Endothelial cell of umbilical vein (primary cell): ENCODE data around the gene EXOC6B. TPM values are rescaled to one million over a fixed set of nuclear protein-coding genes. Genes with fewer than 3 reads are reported as not detected.
A peak's percentile ranks its signal among the peaks of the same experiment; 100 is the strongest.

Experiments used
- BruUV-seq: library from RNA; stranded (reverse); fragments of 400-500 nt; replicated peaks from 2 replicates; lab custom pipeline; 2021; lab: Mats Ljungman, UMichigan
- CTCF ChIA-PET: fragments of 300-600, 350-600 bp; sonication (Branson Sonifier 250); formaldehyde crosslinking; loops from one replicate; lab custom pipeline; 2021; ENCODE audit warnings: antibody characterized with exemption, inconsistent platforms; lab: Charles Lee
- POLR2A ChIA-PET: fragments of 300-600, 350-600 bp; sonication (Branson Sonifier 250); formaldehyde crosslinking; loops from one replicate; lab custom pipeline; 2021; ENCODE audit warnings: antibody characterized with exemption, inconsistent platforms; lab: Charles Lee
- DNase-seq: peaks from one replicate; pipeline ENCODE4 v3.0.0-alpha.2; 2011; ENCODE audit warnings: low read depth, low spot score
- FAIRE-seq: peaks from 2 replicates; lab custom pipeline; 2011; peaks lifted over from hg19 to GRCh38; lab: Jason Lieb, UNC
- H2AFZ ChIP-seq: 2 replicates; pipeline ENCODE4 v1.6.0; 2012; ENCODE audit warnings: low read depth, low read length, control low read depth, inconsistent platforms
- H3K27ac ChIP-seq: 2 replicates; pipeline ENCODE4 v1.5.1; 2011; ENCODE audit warnings: low read depth, mild to moderate bottlenecking, control low read depth, low read length, moderate library complexity; ENCODE audit not compliant: insufficient read depth
- H3K27me3 ChIP-seq, 2 experiments: 2 replicates each; pipeline versions ENCODE4 v1.6.0 to v1.6.1; 2011; ENCODE audit warnings: low read length in 2 of 2, mixed read lengths in 1 of 2; ENCODE audit not compliant: control insufficient read depth in 2 of 2, insufficient read depth in 2 of 2
- H3K36me3 ChIP-seq, 2 experiments: 2 replicates in 1 of 2; 3 replicates in 1 of 2; pipeline ENCODE4 v1.5.1; 2011; ENCODE audit warnings: low read length in 2 of 2, mild to moderate bottlenecking in 1 of 2, moderate library complexity in 1 of 2; ENCODE audit not compliant: control insufficient read depth in 2 of 2, insufficient read depth in 2 of 2; ENCODE audit errors: extremely low read depth in 1 of 2
- H3K4me1 ChIP-seq: 3 replicates; pipeline ENCODE4 v1.5.1; 2011; ENCODE audit warnings: mild to moderate bottlenecking, low read length; ENCODE audit not compliant: control insufficient read depth, insufficient read depth; ENCODE audit errors: extremely low read depth
- H3K4me2 ChIP-seq: 2 replicates; pipeline ENCODE4 v1.6.1; 2011; ENCODE audit warnings: low read length, control low read depth, mixed read lengths; ENCODE audit not compliant: insufficient read depth
- H3K4me3 ChIP-seq, 3 experiments: fragments of 200-600 bp in 1 of 3; sonication (generic), shearing (Covaris generic) in 1 of 3; replicated peaks in 1 of 3; 2 replicates each; pipeline ENCODE4 v1.5.1; 2011 to 2016; ENCODE audit warnings: control low read depth in 3 of 3, low read length in 3 of 3, mild to moderate bottlenecking in 2 of 3, inconsistent platforms in 1 of 3, low read depth in 1 of 3, moderate library complexity in 1 of 3; ENCODE audit not compliant: insufficient read depth in 1 of 3
- H3K79me2 ChIP-seq: 2 replicates; pipeline ENCODE4 v1.6.0; 2012; ENCODE audit warnings: low read length, inconsistent platforms; ENCODE audit not compliant: control insufficient read depth, insufficient read depth
- H3K9ac ChIP-seq: replicated peaks from 2 replicates; pipeline ENCODE3; 2011; ENCODE audit warnings: low read length, control low read depth; ENCODE audit not compliant: insufficient read depth; ENCODE audit errors: extremely low read depth
- H3K9me1 ChIP-seq: replicated peaks from 3 replicates; pipeline ENCODE4 v1.6.0; 2011; ENCODE audit warnings: mild to moderate bottlenecking, low read length; ENCODE audit not compliant: control insufficient read depth, insufficient read depth; ENCODE audit errors: extremely low read depth
- H3K9me3 ChIP-seq: replicated peaks from 2 replicates; pipeline ENCODE4 v1.5.1; 2012; ENCODE audit warnings: low read length, inconsistent platforms; ENCODE audit not compliant: control insufficient read depth, insufficient read depth
- H4K20me1 ChIP-seq: replicated peaks from 2 replicates; pipeline ENCODE3; 2011; ENCODE audit warnings: mild to moderate bottlenecking, low read length; ENCODE audit not compliant: control insufficient read depth, insufficient read depth; ENCODE audit errors: extremely low read depth
- CTCF ChIP-seq, 2 donors: IDR thresholded peaks; 1 replicate in 1 of 2; 2 replicates in 1 of 2; pipeline ENCODE4 v1.5.1; 2011; ENCODE audit warnings: low read length in 2 of 2, mild to moderate bottlenecking in 2 of 2, moderate library complexity in 2 of 2, control low read depth in 1 of 2, inconsistent platforms in 1 of 2, low read depth in 1 of 2; ENCODE audit not compliant: insufficient read depth in 1 of 2; ENCODE audit errors: extremely low read depth in 1 of 2
- EZH2 ChIP-seq: IDR thresholded peaks from 2 replicates; pipeline ENCODE4 v1.6.1; 2012; ENCODE audit warnings: borderline replicate concordance, low read depth, mild to moderate bottlenecking, moderate library complexity, low read length, inconsistent platforms; ENCODE audit not compliant: severe bottlenecking
- FOS ChIP-seq: IDR thresholded peaks from 2 replicates; pipeline ENCODE4 v1.6.1; 2011; ENCODE audit warnings: mild to moderate bottlenecking, low read length, moderate library complexity, borderline replicate concordance; ENCODE audit not compliant: insufficient read depth
- GATA2 ChIP-seq: IDR thresholded peaks from 2 replicates; pipeline ENCODE4 v1.7.0; 2011; ENCODE audit warnings: low read depth, mild to moderate bottlenecking, moderate library complexity, mixed read lengths, low read length; ENCODE audit not compliant: insufficient read length, insufficient read depth
- JUN ChIP-seq: IDR thresholded peaks from 2 replicates; pipeline ENCODE4 v1.6.1; 2011; ENCODE audit warnings: borderline replicate concordance, low read depth; ENCODE audit not compliant: insufficient read length, insufficient read depth
- MAX ChIP-seq: IDR thresholded peaks from 2 replicates; pipeline ENCODE4 v1.6.1; 2011; ENCODE audit not compliant: insufficient read depth, insufficient read length
- MYC ChIP-seq: IDR thresholded peaks from one replicate; pipeline ENCODE4 v1.6.1; 2011; ENCODE audit warnings: mild to moderate bottlenecking, low read depth, low read length
- POLR2A ChIP-seq: IDR thresholded peaks from 2 replicates; pipeline ENCODE4 v1.6.1; 2012; ENCODE audit warnings: low read depth, mild to moderate bottlenecking, control low read depth, low read length
- POLR2AphosphoS5 ChIP-seq: IDR thresholded peaks from 2 replicates; pipeline ENCODE4 v1.6.1; 2012; ENCODE audit warnings: low read depth, mild to moderate bottlenecking, control low read depth, low read length, moderate library complexity; ENCODE audit not compliant: insufficient read depth
- dilution Hi-C: fragments of 300-500 bp; cut with MboI; formaldehyde crosslinking; loops from one replicate; pipeline ENCODE4 v1.15.0; 2019; ENCODE audit warnings: low sequenced_read_pairs; ENCODE audit not compliant: extremely low pct_ligation_motif_present
- intact Hi-C: fragments of 100-400 bp; cut with micrococcal nuclease; formaldehyde crosslinking; loops from one replicate; pipeline ENCODE4 v1.10.0; 2022
- polyA plus RNA-seq, 4 experiments: library from polyadenylated mRNA; depleted of rRNA in 3 of 4; stranded (reverse) in 3 of 4; unstranded in 1 of 4; fragments of >200 nt; gene quantifications; 2 replicates each; pipeline versions ENCODE4 v1.2.1 to v1.2.3, GENCODE V29; 2011 to 2012; ENCODE audit warnings: missing spikeins in 1 of 4
- total RNA-seq: library from RNA; stranded (reverse); gene quantifications from 2 replicates; pipeline ENCODE4 v1.2.3, GENCODE V29; 2021

Gene EXOC6B
- total and polyA plus RNA-seq, 2 donors (not counting 3 experiments of a cell fraction or from before 2014, with no cell fraction given): 10.8 to 34.8 TPM

GRCh38 chr2:72750466-72750865, 75.4 kb downstream of the EXOC6B start:
- H3K36me3 ChIP-seq: no peaks in the 10 kb centered on the region
- H3K9ac ChIP-seq: no peak overlapping the region
- H3K79me2 ChIP-seq: no peaks in the 10 kb centered on the region
- H3K4me2 ChIP-seq: no peak overlapping the region
- intact Hi-C loops (no loop called here), dilution Hi-C loops (no loop called here)
- no peak overlapping the region for H2AFZ ChIP-seq
- no peaks in the 10 kb centered on the region for H3K9me3 ChIP-seq
- H3K27ac ChIP-seq: no peak overlapping the region
- peaks cover 2% of the 10 kb centered on the region for H3K4me1 ChIP-seq
- ChIA-PET CTCF (no interaction called here), POLR2A (no interaction called here)
- no peaks in the 10 kb centered on the region for H3K9me1 ChIP-seq
- H3K4me3 ChIP-seq: no peak overlapping the region
- H3K27me3 ChIP-seq: no peaks in the 10 kb centered on the region
- FAIRE-seq: no peak
- no peak for DNase-seq
- TF ChIP-seq POLR2AphosphoS5: no peak
- no peak for TF ChIP-seq POLR2A
- BruUV-seq: no TSS peak
- no peaks in the 10 kb centered on the region for H4K20me1 ChIP-seq

GRCh38 chr2:72747344-72747743, 78.5 kb downstream of the EXOC6B start:
- Histone ChIP-seq H3K9me3 (no peaks in the 10 kb centered on the region), H3K4me3 (no peak overlapping the region), H3K27ac (no peak overlapping the region), H4K20me1 (no peaks in the 10 kb centered on the region), H3K4me1 (no peaks in the 10 kb centered on the region), H2AFZ (no peak overlapping the region), H3K4me2 (no peak overlapping the region), H3K27me3 (no peaks in the 10 kb centered on the region), H3K79me2 (no peaks in the 10 kb centered on the region), H3K9ac (no peak overlapping the region), H3K36me3 (no peaks in the 10 kb centered on the region), H3K9me1 (no peaks in the 10 kb centered on the region)
- dilution Hi-C loops: no loop called here
- intact Hi-C loops: loop anchor here (5.0 to 10.0 kb wide), 3 partner anchors 35 to 1203 kb away; no protein-coding TSS in a partner anchor
- DNase-seq (no peak), FAIRE-seq (peak; percentile 63)
- POLR2A ChIA-PET: no interaction called here
- TF ChIP-seq EZH2: no peak
- no peak for TF ChIP-seq POLR2A
- no peak for TF ChIP-seq MYC
- no peak for TF ChIP-seq FOS
- TF ChIP-seq GATA2: no peak
- no peak for TF ChIP-seq JUN
- no peak for TF ChIP-seq CTCF (IDR thresholded peaks at IDR 0.05; ENCODE audit: extremely low read depth in 1 of 2, insufficient read depth in 1 of 2, low read depth in 1 of 2, low read length in 2 of 2)
- no peak for TF ChIP-seq MAX
- TF ChIP-seq POLR2AphosphoS5: no peak
- no TSS peak for BruUV-seq
- CTCF ChIA-PET: interaction anchor here (0.8 to 3.6 kb wide), 6 partner anchors 141 to 824 kb away, joined by 3 to 49 read pairs (median 13); no protein-coding TSS in a partner anchor
